GM23338 (cell line): Measurements from ENCODE around the gene FMNL1. TPM values are rescaled to one million over a fixed set of nuclear protein-coding genes. Genes with fewer than 3 reads are reported as not detected.

Experiments used
- ATAC-seq: fragments of 200-7000 bp; cut with Tn5 transposase; 3 replicates; pipeline ENCODE4 v1.9.1; 2020
- DNase-seq: peaks from one replicate; pipeline ENCODE4 v3.0.0-alpha.2; 2015; ENCODE audit warnings: low spot score
- H2AFZ ChIP-seq: fragments of 200-600 bp; sonication (generic); 2 replicates; pipeline ENCODE4 v1.8.0; 2016; ENCODE audit warnings: antibody characterized with exemption, mild to moderate bottlenecking, moderate library complexity
- H3F3A ChIP-seq: fragments of 200-600 bp; sonication (generic); replicated peaks from 2 replicates; pipeline ENCODE4 v1.8.0; 2017; ENCODE audit warnings: antibody characterized with exemption, mixed run types, low read depth
- H3K27ac ChIP-seq: fragments of 200-600 bp; sonication (generic); 2 replicates; pipeline ENCODE4 v1.6.1; 2016; ENCODE audit warnings: low read depth
- H3K27me3 ChIP-seq: fragments of 200-600 bp; sonication (generic); 2 replicates; pipeline ENCODE4 v1.8.0; 2016; ENCODE audit warnings: mild to moderate bottlenecking, mixed run types, moderate library complexity; ENCODE audit not compliant: insufficient read depth
- H3K36me3 ChIP-seq: fragments of 200-600 bp; sonication (generic); 2 replicates; pipeline ENCODE4 v1.8.0; 2016; ENCODE audit warnings: mild to moderate bottlenecking; ENCODE audit not compliant: insufficient read depth
- H3K4me1 ChIP-seq: fragments of 200-600 bp; sonication (generic); 2 replicates; pipeline ENCODE4 v1.8.0; 2016; ENCODE audit warnings: mild to moderate bottlenecking, moderate library complexity; ENCODE audit not compliant: insufficient read depth
- H3K4me2 ChIP-seq: fragments of 200-600 bp; sonication (generic); 2 replicates; pipeline ENCODE4 v1.7.1; 2017; ENCODE audit warnings: mixed run types
- H3K4me3 ChIP-seq: fragments of 200-600 bp; sonication (generic); 2 replicates; pipeline ENCODE4 v1.6.1; 2016; ENCODE audit warnings: mixed run types
- H3K79me2 ChIP-seq: fragments of 200-600 bp; sonication (generic); replicated peaks from 2 replicates; pipeline ENCODE4 v1.8.0; 2017; ENCODE audit warnings: mild to moderate bottlenecking; ENCODE audit not compliant: insufficient read depth
- H3K9me2 ChIP-seq: fragments of 200-600 bp; sonication (generic); 2 replicates; pipeline ENCODE4 v1.8.0; 2017; ENCODE audit not compliant: insufficient read depth
- H4K20me1 ChIP-seq: fragments of 200-600 bp; sonication (generic); replicated peaks from 2 replicates; pipeline ENCODE4 v1.8.0; 2017; ENCODE audit warnings: mild to moderate bottlenecking; ENCODE audit not compliant: insufficient read depth
- H3K27ac Mint-ChIP-seq: 2 replicates; pipeline ENCODE4 v1.8.0; 2020; ENCODE audit warnings: inconsistent platforms, mild to moderate bottlenecking, moderate library complexity, mixed read lengths
- H3K27me3 Mint-ChIP-seq: 3 replicates; pipeline ENCODE4 v1.8.0; 2022; ENCODE audit warnings: low read depth, mild to moderate bottlenecking, moderate library complexity, mixed read lengths, inconsistent platforms; ENCODE audit not compliant: insufficient read depth, poor library complexity
- H3K36me3 Mint-ChIP-seq: 3 replicates; pipeline ENCODE4 v1.8.0; 2021; ENCODE audit warnings: low read depth, mild to moderate bottlenecking, inconsistent platforms, moderate library complexity, mixed read lengths
- H3K4me1 Mint-ChIP-seq: 3 replicates; pipeline ENCODE4 v1.8.0; 2020; ENCODE audit warnings: mild to moderate bottlenecking, inconsistent platforms, mixed read lengths
- H3K4me3 Mint-ChIP-seq: 3 replicates; pipeline ENCODE4 v1.8.0; 2021; ENCODE audit warnings: moderate library complexity, mild to moderate bottlenecking, inconsistent platforms, mixed read lengths
- H3K9me3 Mint-ChIP-seq: 3 replicates; pipeline ENCODE4 v1.8.0; 2020; ENCODE audit warnings: moderate library complexity, mild to moderate bottlenecking, inconsistent platforms, mixed read lengths
- CREB1 ChIP-seq: fragments of 250-450 bp; sonication (Bioruptor Pico); IDR thresholded peaks from 2 replicates; pipeline ENCODE4 v1.5.0; 2020; ENCODE audit warnings: low read depth, mild to moderate bottlenecking, moderate library complexity
- CTCF ChIP-seq, 2 experiments: fragments of 200-600 bp in 1 of 2; sonication (generic) in 1 of 2; conservative IDR thresholded peaks; 2 replicates each; pipeline versions ENCODE4 v1.5.1 to v1.6.1; 2016 to 2017; ENCODE audit warnings: antibody characterized with exemption in 2 of 2, low read depth in 2 of 2, mild to moderate bottlenecking in 2 of 2, moderate library complexity in 1 of 2
- ETS1 ChIP-seq: IDR thresholded peaks from 2 replicates; pipeline ENCODE4 v1.6.1; 2016; ENCODE audit warnings: antibody characterized with exemption
- EZH2 ChIP-seq: fragments of 200-600 bp; sonication (generic); IDR thresholded peaks from one replicate; pipeline ENCODE4 v1.8.0; 2017; ENCODE audit warnings: antibody characterized with exemption, mild to moderate bottlenecking, low read depth; ENCODE audit not compliant: unreplicated experiment
- EZH2phosphoT487 ChIP-seq: fragments of 200-600 bp; sonication (generic); IDR thresholded peaks from one replicate; pipeline ENCODE4 v1.8.1; 2018; ENCODE audit warnings: antibody characterized with exemption; ENCODE audit not compliant: unreplicated experiment
- POLR2AphosphoS5 ChIP-seq: IDR thresholded peaks from 2 replicates; pipeline ENCODE4 v1.6.1; 2016; ENCODE audit warnings: antibody characterized with exemption, low read depth
- REST ChIP-seq: IDR thresholded peaks from one replicate; pipeline ENCODE4 v1.6.1; 2018; ENCODE audit warnings: antibody characterized with exemption; ENCODE audit not compliant: unreplicated experiment
- STAT1 ChIP-seq: IDR thresholded peaks from one replicate; pipeline ENCODE4 v1.6.1; 2016; ENCODE audit warnings: antibody characterized with exemption; ENCODE audit not compliant: unreplicated experiment
- ZNF114 ChIP-seq: fragments of 250-450 bp; sonication (Bioruptor Pico); IDR thresholded peaks from 2 replicates; pipeline ENCODE4 v1.5.0; 2020; ENCODE audit warnings: mild to moderate bottlenecking, moderate library complexity
- ZNF462 ChIP-seq: fragments of 250-450 bp; sonication (Bioruptor Pico); IDR thresholded peaks from 2 replicates; pipeline ENCODE4 v1.5.0; 2020; ENCODE audit warnings: mild to moderate bottlenecking, moderate library complexity
- polyA plus RNA-seq: library from polyadenylated mRNA; unstranded; fragments of >200 nt; fragmentation: Nextera tagmentation; extraction: Ambion mirVana; gene quantifications from 2 replicates; pipeline ENCODE4 v1.2.1, GENCODE V29; 2016
- total RNA-seq: library from RNA; depleted of rRNA; stranded (reverse); fragments of >200 nt; shearing (Covaris generic); gene quantifications from 2 replicates; pipeline ENCODE4 v1.2.3, GENCODE V29; 2014

FMNL1 gene
- total and polyA plus RNA-seq, 2 experiments from 2014 or later, result 6.6 to 9.3 TPM

GRCh38 chr17:45260204-45260783 lies 38.6 kb downstream of the FMNL1 start:
- Histone ChIP-seq H3K4me2 (no peak overlapping the region), H2AFZ (no peak overlapping the region), H3K4me1 (peaks cover 26% of the 10 kb centered on the region; the same call in 1 of the 2 replicates), H3K27me3 (peaks cover 11% of the 10 kb centered on the region), H3F3A (0 out of 2 replicates have a peak, but pooled peaks cover 3% of the 10 kb centered on the region), H3K4me3 (no peak overlapping the region), H3K9me2 (no peaks in the 10 kb centered on the region; the same call in 1 of the 2 replicates), H3K79me2 (no peaks in the 10 kb centered on the region), H3K27ac (no peak overlapping the region), H3K36me3 (no peaks in the 10 kb centered on the region), H4K20me1 (no peaks in the 10 kb centered on the region; the same call in 1 of the 2 replicates)
- H3K9me3 Mint-ChIP-seq, result no peaks in the 10 kb centered on the region
- H3K4me3 Mint-ChIP-seq, result 0 out of 3 replicates have a peak overlapping the region, but pooled peaks have one; percentile 3
- peaks cover 28% of the 10 kb centered on the region for H3K27me3 Mint-ChIP-seq
- H3K4me1 Mint-ChIP-seq, result peaks cover 29% of the 10 kb centered on the region
- no peak for ATAC-seq
- H3K36me3 Mint-ChIP-seq, result peaks cover 2% of the 10 kb centered on the region; the same call in 2 of the 3 replicates
- TF ChIP-seq ZNF462 (CRISPR knock-in tag), result no peak
- no peak for TF ChIP-seq ETS1
- no peak for TF ChIP-seq CTCF (conservative IDR thresholded peaks at IDR 0.05; ENCODE audit: low read depth in 2 of 2)
- no peak for TF ChIP-seq CREB1 (CRISPR knock-in tag)
- no peak for TF ChIP-seq REST
- TF ChIP-seq EZH2phosphoT487, result no peak
- no peak for TF ChIP-seq EZH2
- no peak for TF ChIP-seq STAT1
- TF ChIP-seq POLR2AphosphoS5, result no peak
- TF ChIP-seq ZNF114 (CRISPR knock-in tag), result no peak
- no peak for DNase-seq
- no peak overlapping the region for H3K27ac Mint-ChIP-seq
